Tibial nerve (tissue), 4 donors: ENCODE measurements around the gene TRIM34. TPM values are rescaled to one million over a fixed set of nuclear protein-coding genes. Genes with fewer than 3 reads are reported as not detected.

Source experiments
- DNase-seq, 2 donors: peaks; one replicate each; pipeline ENCODE4 v3.0.0-alpha.2; 2019; ENCODE audit warnings: low spot score in 2 of 2
- H3K27ac ChIP-seq, 4 donors: fragments of 200-600 bp; sonication (generic) in 3 of 4; one replicate each; pipeline ENCODE4 v1.5.1; 2017 to 2019; ENCODE audit warnings: mild to moderate bottlenecking in 1 of 4
- H3K27me3 ChIP-seq, 2 donors: fragments of 200-600 bp; sonication (generic) in 1 of 2; one replicate each; pipeline versions ENCODE4 v1.5.1 to v1.6.0; 2017 to 2019
- H3K36me3 ChIP-seq, 3 donors: fragments of 200-600 bp; sonication (generic); one replicate each; pipeline ENCODE4 v1.5.1; 2018 to 2019
- H3K4me1 ChIP-seq, 4 donors: fragments of 200-600 bp; sonication (generic) in 3 of 4; one replicate each; pipeline ENCODE4 v1.5.1; 2017 to 2019
- H3K4me3 ChIP-seq, 4 donors: fragments of 200-600 bp; sonication (generic) in 3 of 4; one replicate each; pipeline ENCODE4 v1.5.1; 2017 to 2019; ENCODE audit warnings: mild to moderate bottlenecking in 1 of 4, moderate library complexity in 1 of 4
- H3K9me3 ChIP-seq, 4 donors: fragments of 200-600 bp; sonication (generic) in 3 of 4; one replicate each; pipeline ENCODE4 v1.5.1; 2017 to 2019
- EP300 ChIP-seq, 2 donors: sonication (generic); formaldehyde crosslinking; IDR thresholded peaks; one replicate each; pipeline ENCODE4 v1.6.1; 2017; ENCODE audit warnings: antibody characterized with exemption in 2 of 2, mild to moderate bottlenecking in 1 of 2
- POLR2A ChIP-seq, 2 donors: fragments of 450-650 bp; IDR thresholded peaks; one replicate each; pipeline ENCODE4 v1.6.1; 2017; ENCODE audit warnings: antibody characterized with exemption in 2 of 2, mild to moderate bottlenecking in 2 of 2, moderate library complexity in 2 of 2
- WGBS, 2 donors: methylation state at CpG; one replicate each; pipeline ENCODE4 v1.1.5; 2018; 5-methylcytosine and 5-hydroxymethylcytosine counted together
- total RNA-seq, 4 donors: library from RNA; depleted of rRNA; stranded (reverse); fragments of >200 nt; gene quantifications; one replicate each; pipeline ENCODE4 v1.1.0, GENCODE V29; 2016
- TF ChIP-seq, protein P1 (sequence below), 5 experiments: fragments of 200-600 bp in 3 of 5; fragments of 450-650 bp in 2 of 5; sonication (generic) in 3 of 5; IDR thresholded peaks; one replicate each; pipeline ENCODE4 v1.5.1; 2016 to 2019; ENCODE audit warnings: antibody characterized with exemption in 5 of 5, mild to moderate bottlenecking in 3 of 5, moderate library complexity in 2 of 5

Gene TRIM34
- total RNA-seq, 4 donors from 2014 or later, result 2.2 to 6.1 (median 3.1) TPM

- Histone ChIP-seq H3K4me3 (no peak overlapping the region), H3K36me3 (no peaks in the 10 kb centered on the region), H3K9me3 (no peaks in the 10 kb centered on the region), H3K27me3 (no peaks in the 10 kb centered on the region), H3K27ac (no peak overlapping the region), H3K4me1 (no peaks in the 10 kb centered on the region)
- 79 to 80% methylated on average over 5 of the region's 5 CpGs for WGBS, 2 donors
- TF ChIP-seq, protein P1, sequence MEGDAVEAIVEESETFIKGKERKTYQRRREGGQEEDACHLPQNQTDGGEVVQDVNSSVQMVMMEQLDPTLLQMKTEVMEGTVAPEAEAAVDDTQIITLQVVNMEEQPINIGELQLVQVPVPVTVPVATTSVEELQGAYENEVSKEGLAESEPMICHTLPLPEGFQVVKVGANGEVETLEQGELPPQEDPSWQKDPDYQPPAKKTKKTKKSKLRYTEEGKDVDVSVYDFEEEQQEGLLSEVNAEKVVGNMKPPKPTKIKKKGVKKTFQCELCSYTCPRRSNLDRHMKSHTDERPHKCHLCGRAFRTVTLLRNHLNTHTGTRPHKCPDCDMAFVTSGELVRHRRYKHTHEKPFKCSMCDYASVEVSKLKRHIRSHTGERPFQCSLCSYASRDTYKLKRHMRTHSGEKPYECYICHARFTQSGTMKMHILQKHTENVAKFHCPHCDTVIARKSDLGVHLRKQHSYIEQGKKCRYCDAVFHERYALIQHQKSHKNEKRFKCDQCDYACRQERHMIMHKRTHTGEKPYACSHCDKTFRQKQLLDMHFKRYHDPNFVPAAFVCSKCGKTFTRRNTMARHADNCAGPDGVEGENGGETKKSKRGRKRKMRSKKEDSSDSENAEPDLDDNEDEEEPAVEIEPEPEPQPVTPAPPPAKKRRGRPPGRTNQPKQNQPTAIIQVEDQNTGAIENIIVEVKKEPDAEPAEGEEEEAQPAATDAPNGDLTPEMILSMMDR (IDR thresholded peaks at IDR 0.05), result no peak
- no peak for TF ChIP-seq POLR2A (IDR thresholded peaks at IDR 0.05)
- TF ChIP-seq EP300 (IDR thresholded peaks at IDR 0.05), result no peak
- no peak for DNase-seq
Observed at GRCh38 chr11:5610446-5610845, 14.4 kb upstream of the TRIM34 start.

- no peak for TF ChIP-seq POLR2A (IDR thresholded peaks at IDR 0.05)
- TF ChIP-seq, protein P1 (IDR thresholded peaks at IDR 0.05), result peak in 1 of 5 experiments; percentile 10
- no peaks in the 10 kb centered on the region for H3K27me3 ChIP-seq
- no peak overlapping the region for H3K4me3 ChIP-seq
- H3K4me1 ChIP-seq, result no peaks in the 10 kb centered on the region
- no peak for DNase-seq
- 91 to 93% methylated on average over 11 of the region's 11 CpGs for WGBS, 2 donors
- no peak overlapping the region for H3K27ac ChIP-seq
- no peaks in the 10 kb centered on the region for H3K36me3 ChIP-seq
- H3K9me3 ChIP-seq, result no peaks in the 10 kb centered on the region
Observed at GRCh38 chr11:5611627-5612026, 13.2 kb upstream of the TRIM34 start.

GRCh38 chr11:5618807-5619206 lies 6.0 kb upstream of the TRIM34 start:
- Histone ChIP-seq H3K36me3 (no peaks in the 10 kb centered on the region), H3K27ac (no peak overlapping the region), H3K27me3 (no peaks in the 10 kb centered on the region), H3K9me3 (no peaks in the 10 kb centered on the region), H3K4me1 (peaks cover 0 to 16% (median 7%) of the 10 kb centered on the region in 4 donors), H3K4me3 (no peak overlapping the region)
- TF ChIP-seq POLR2A (IDR thresholded peaks at IDR 0.05) (no peak), EP300 (IDR thresholded peaks at IDR 0.05) (no peak)
- TF ChIP-seq, protein P1 (IDR thresholded peaks at IDR 0.05), result no peak
- 57 to 68% methylated on average over 3 of the region's 3 CpGs for whole genome bisulfite sequencing, 2 donors
- DNase-seq, result no peak

GRCh38 chr11:5620651-5621521 lies 3.9 kb upstream of the TRIM34 start:
- 66 to 71% methylated on average over 3 of the region's 3 CpGs for WGBS, 2 donors
- H3K27ac ChIP-seq, result peak overlapping the region in 1 of 4 donors; percentile 17
- H3K4me1 ChIP-seq, result peaks cover 0 to 33% (median 17%) of the 10 kb centered on the region in 4 donors
- DNase-seq, result no peak
- no peak overlapping the region for H3K4me3 ChIP-seq
- no peaks in the 10 kb centered on the region for H3K9me3 ChIP-seq
- H3K27me3 ChIP-seq, result no peaks in the 10 kb centered on the region
- H3K36me3 ChIP-seq, result no peaks in the 10 kb centered on the region
- TF ChIP-seq EP300 (IDR thresholded peaks at IDR 0.05) (peak in 1 of 2 donors; percentile 25), POLR2A (IDR thresholded peaks at IDR 0.05) (no peak)
- TF ChIP-seq, protein P1 (IDR thresholded peaks at IDR 0.05), result no peak

GRCh38 chr11:5621580-5621979 lies 3.2 kb upstream of the TRIM34 start:
- no peak for TF ChIP-seq EP300 (IDR thresholded peaks at IDR 0.05)
- TF ChIP-seq POLR2A (IDR thresholded peaks at IDR 0.05), result no peak
- TF ChIP-seq, protein P1 (IDR thresholded peaks at IDR 0.05), result no peak
- Histone ChIP-seq H3K4me1 (peaks cover 0 to 40% (median 19%) of the 10 kb centered on the region in 4 donors), H3K4me3 (no peak overlapping the region), H3K9me3 (no peaks in the 10 kb centered on the region), H3K27ac (peak overlapping the region in 1 of 4 donors; percentile 17), H3K27me3 (no peaks in the 10 kb centered on the region), H3K36me3 (no peaks in the 10 kb centered on the region)
- DNase-seq, result no peak
